NT2/D1 (cell line): ENCODE measurements around the gene FMN1.

Source experiments
- YY1 ChIP-seq: IDR thresholded peaks from 2 replicates; pipeline ENCODE4 v1.6.1; 2011; ENCODE audit not compliant: insufficient read length, insufficient read depth
- ZNF274 ChIP-seq: IDR thresholded peaks from 2 replicates; pipeline ENCODE4 v1.6.1; 2011; ENCODE audit warnings: mild to moderate bottlenecking, low read depth, low read length

DNA sequence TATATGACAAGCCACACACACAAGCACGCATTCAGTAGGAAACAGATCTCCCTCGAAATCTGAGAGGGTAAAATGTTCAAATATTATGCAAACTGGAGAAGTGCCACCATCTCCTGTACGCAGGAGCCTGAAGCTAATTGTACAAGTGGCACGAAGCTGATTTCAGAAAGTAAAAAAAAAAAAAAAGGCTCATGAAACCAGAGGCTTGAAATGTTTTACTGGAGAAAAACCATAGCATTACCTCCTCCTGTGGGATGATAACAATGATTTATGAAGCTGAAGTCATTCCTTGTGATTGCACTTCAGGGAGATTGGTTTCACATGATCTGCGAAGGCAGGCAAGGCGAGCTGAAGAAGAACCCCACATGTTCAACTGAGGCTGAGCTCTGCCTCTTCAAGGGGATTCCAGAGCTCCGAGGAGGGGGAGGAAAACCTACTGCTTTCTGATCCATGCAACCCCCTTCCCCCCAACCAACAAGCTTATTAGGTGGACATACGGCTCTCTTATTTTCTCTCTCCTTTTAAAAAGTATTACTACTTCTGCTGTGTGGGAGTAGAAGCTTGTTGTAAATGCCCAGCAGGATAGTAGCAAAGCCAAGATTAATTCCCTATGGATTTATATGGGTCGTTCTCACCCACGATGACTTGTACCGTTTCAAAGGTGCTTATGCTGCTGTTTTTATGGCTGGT, 375.6 kb downstream of the FMN1 start:
- no peak for TF ChIP-seq YY1
- TF ChIP-seq ZNF274, result no peak
